Keratinocyte (primary cell): ENCODE data around the gene PLXNB3. TPM values are rescaled to one million over a fixed set of nuclear protein-coding genes. Genes with fewer than 3 reads are reported as not detected.

Experiments used
- DNase-seq: peaks from one replicate; pipeline ENCODE4 v3.0.0-alpha.2; 2011; ENCODE audit warnings: low read depth, missing footprints, low spot score
- FAIRE-seq: peaks from 2 replicates; lab custom pipeline; 2011; peaks lifted over from hg19 to GRCh38; lab: Jason Lieb, UNC
- H2AFZ ChIP-seq: 2 replicates; pipeline ENCODE4 v1.6.0; 2012; ENCODE audit warnings: low read length, control low read depth, inconsistent platforms; ENCODE audit not compliant: control insufficient read depth
- H3K27ac ChIP-seq: 2 replicates; pipeline ENCODE4 v1.5.1; 2011; ENCODE audit warnings: low read length; ENCODE audit not compliant: control insufficient read depth, insufficient read depth
- H3K27me3 ChIP-seq: 3 replicates; pipeline ENCODE4 v1.6.0; 2011; ENCODE audit warnings: low read length; ENCODE audit not compliant: control insufficient read depth, insufficient read depth; ENCODE audit errors: extremely low read depth
- H3K36me3 ChIP-seq, 2 experiments: 2 replicates in 1 of 2; 3 replicates in 1 of 2; pipeline ENCODE4 v1.5.1; 2011; ENCODE audit warnings: low read length in 2 of 2, mild to moderate bottlenecking in 1 of 2; ENCODE audit not compliant: control insufficient read depth in 2 of 2, insufficient read depth in 2 of 2; ENCODE audit errors: extremely low read depth in 1 of 2
- H3K4me1 ChIP-seq: 3 replicates; pipeline ENCODE4 v1.5.1; 2011; ENCODE audit warnings: low read length; ENCODE audit not compliant: control insufficient read depth, insufficient read depth; ENCODE audit errors: extremely low read depth
- H3K4me2 ChIP-seq: 3 replicates; pipeline ENCODE4 v1.6.0; 2011; ENCODE audit warnings: low read depth, low read length; ENCODE audit not compliant: control insufficient read depth, insufficient read depth; ENCODE audit errors: extremely low read depth
- H3K4me3 ChIP-seq, 3 experiments: fragments of 200-600 bp in 1 of 3; sonication (generic) in 1 of 3; 2 replicates in 2 of 3; 3 replicates in 1 of 3; pipeline ENCODE4 v1.5.1; 2011 to 2016; ENCODE audit warnings: low read length in 3 of 3, mild to moderate bottlenecking in 3 of 3, control low read depth in 2 of 3, inconsistent platforms in 1 of 3, low read depth in 1 of 3, mixed read lengths in 1 of 3, mixed run types in 1 of 3, moderate library complexity in 1 of 3; ENCODE audit not compliant: control insufficient read depth in 2 of 3, insufficient read depth in 2 of 3; ENCODE audit errors: extremely low read depth in 1 of 3
- H3K79me2 ChIP-seq: 2 replicates; pipeline ENCODE4 v1.6.0; 2012; ENCODE audit warnings: low read length; ENCODE audit not compliant: control insufficient read depth, insufficient read depth
- H3K9ac ChIP-seq: 3 replicates; pipeline ENCODE4 v1.6.0; 2011; ENCODE audit warnings: low read length; ENCODE audit not compliant: control insufficient read depth, insufficient read depth; ENCODE audit errors: extremely low read depth
- H3K9me1 ChIP-seq: 3 replicates; pipeline ENCODE4 v1.6.0; 2011; ENCODE audit warnings: low read length; ENCODE audit not compliant: control insufficient read depth, insufficient read depth; ENCODE audit errors: extremely low read depth
- H3K9me3 ChIP-seq: 2 replicates; pipeline ENCODE4 v1.5.1; 2012; ENCODE audit warnings: low read depth, low read length; ENCODE audit not compliant: control insufficient read depth
- H4K20me1 ChIP-seq: 3 replicates; pipeline ENCODE4 v1.6.0; 2011; ENCODE audit warnings: low read length; ENCODE audit not compliant: control insufficient read depth, insufficient read depth; ENCODE audit errors: extremely low read depth
- EZH2 ChIP-seq: IDR thresholded peaks from one replicate; pipeline ENCODE4 v1.6.1; 2012; ENCODE audit warnings: inconsistent platforms, mild to moderate bottlenecking, low read length, moderate library complexity
- dilution Hi-C: fragments of 300-500 bp; cut with MboI; formaldehyde crosslinking; loops from one replicate; pipeline ENCODE4 v1.7.0; 2020; ENCODE audit warnings: low sequenced_read_pairs; ENCODE audit not compliant: extremely low pct_ligation_motif_present
- polyA plus RNA-seq, 5 experiments: library from polyadenylated mRNA; depleted of rRNA in 3 of 5; stranded (reverse) in 3 of 5; stranded (forward) in 1 of 5; unstranded in 1 of 5; fragments of >200 nt; gene quantifications; 1 replicate in 1 of 5; 2 replicates in 3 of 5; 3 replicates in 1 of 5; pipeline versions ENCODE4 v1.2.1 to v1.2.3, GENCODE V29; 2011 to 2012; ENCODE audit warnings: missing spikeins in 2 of 5, low read depth in 1 of 5, low replicate concordance in 1 of 5
- TF ChIP-seq, protein P1 (sequence below), 3 experiments: IDR thresholded peaks in 1 of 3; conservative IDR thresholded peaks in 1 of 3; optimal IDR thresholded peaks in 1 of 3; 2 replicates in 2 of 3; 3 replicates in 1 of 3; pipeline versions ENCODE3 to v1.5.1; 2011; ENCODE audit warnings: low read length in 3 of 3, mild to moderate bottlenecking in 3 of 3, moderate library complexity in 2 of 3, control low read depth in 1 of 3, inconsistent platforms in 1 of 3; ENCODE audit not compliant: insufficient read depth in 2 of 3; ENCODE audit errors: extremely low read depth in 1 of 3

The PLXNB3 gene
- polyA plus RNA-seq, 1 donor (not counting 4 experiments of a cell fraction or from before 2014, with no cell fraction given) = 7.2 TPM

DNA sequence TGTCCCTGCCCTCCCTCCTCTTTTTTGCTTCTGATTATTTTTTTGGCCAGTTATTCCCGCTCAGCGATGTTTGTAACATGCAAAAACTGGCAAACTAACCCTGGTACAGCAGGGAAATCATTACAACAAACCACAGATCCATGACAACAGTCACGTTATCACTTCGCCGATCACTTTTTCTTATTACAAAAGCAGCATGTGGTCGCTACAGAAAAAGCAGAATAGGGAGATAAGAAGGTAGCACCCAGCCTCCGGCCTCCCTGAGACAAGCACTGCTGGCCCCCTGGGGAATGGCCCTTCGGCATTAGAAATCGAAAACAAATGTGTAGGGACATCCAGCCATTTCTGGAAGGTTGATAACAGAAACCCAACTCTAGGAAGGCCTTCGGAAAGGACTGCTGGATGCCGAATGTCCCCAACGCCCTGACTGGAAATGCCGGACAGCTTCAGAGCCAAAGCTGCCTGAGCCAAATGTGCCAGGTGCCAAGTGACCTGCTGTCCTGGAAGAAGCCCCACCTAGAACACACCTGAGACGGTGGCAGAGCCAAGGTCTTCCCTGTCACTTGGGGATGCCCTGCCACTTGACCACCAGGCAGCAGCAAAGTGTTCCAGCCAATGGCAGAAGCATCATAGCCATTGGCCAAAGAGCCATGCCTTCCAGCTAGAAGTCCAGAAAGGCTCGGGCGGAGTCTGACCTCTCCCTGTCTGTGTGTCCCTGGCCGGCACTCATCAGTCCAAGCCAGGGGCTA is 27.2 kb downstream of the PLXNB3 start:
- DNase-seq (no peak), FAIRE-seq (no peak)
- H3K9me3 ChIP-seq = no peaks in the 10 kb centered on the region
- H3K4me2 ChIP-seq = peak overlapping the region; percentile 29
- peaks cover 14% of the 10 kb centered on the region for H3K4me1 ChIP-seq
- H3K9ac ChIP-seq = no peak overlapping the region
- no peaks in the 10 kb centered on the region for H4K20me1 ChIP-seq
- H3K27ac ChIP-seq = no peak overlapping the region
- TF ChIP-seq, protein P1, sequence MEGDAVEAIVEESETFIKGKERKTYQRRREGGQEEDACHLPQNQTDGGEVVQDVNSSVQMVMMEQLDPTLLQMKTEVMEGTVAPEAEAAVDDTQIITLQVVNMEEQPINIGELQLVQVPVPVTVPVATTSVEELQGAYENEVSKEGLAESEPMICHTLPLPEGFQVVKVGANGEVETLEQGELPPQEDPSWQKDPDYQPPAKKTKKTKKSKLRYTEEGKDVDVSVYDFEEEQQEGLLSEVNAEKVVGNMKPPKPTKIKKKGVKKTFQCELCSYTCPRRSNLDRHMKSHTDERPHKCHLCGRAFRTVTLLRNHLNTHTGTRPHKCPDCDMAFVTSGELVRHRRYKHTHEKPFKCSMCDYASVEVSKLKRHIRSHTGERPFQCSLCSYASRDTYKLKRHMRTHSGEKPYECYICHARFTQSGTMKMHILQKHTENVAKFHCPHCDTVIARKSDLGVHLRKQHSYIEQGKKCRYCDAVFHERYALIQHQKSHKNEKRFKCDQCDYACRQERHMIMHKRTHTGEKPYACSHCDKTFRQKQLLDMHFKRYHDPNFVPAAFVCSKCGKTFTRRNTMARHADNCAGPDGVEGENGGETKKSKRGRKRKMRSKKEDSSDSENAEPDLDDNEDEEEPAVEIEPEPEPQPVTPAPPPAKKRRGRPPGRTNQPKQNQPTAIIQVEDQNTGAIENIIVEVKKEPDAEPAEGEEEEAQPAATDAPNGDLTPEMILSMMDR (optimal IDR thresholded peaks at IDR 0.05 in 1 of 3, IDR thresholded peaks at IDR 0.05 in 1 of 3, conservative IDR thresholded peaks at IDR 0.05 in 1 of 3; ENCODE audit: extremely low read depth in 1 of 3, insufficient read depth in 2 of 3, low read length in 3 of 3) = no peak
- TF ChIP-seq EZH2 = no peak
- no peak overlapping the region for H3K4me3 ChIP-seq
- no peaks in the 10 kb centered on the region for H3K9me1 ChIP-seq
- dilution Hi-C loops = no loop called here
- peaks cover 37% of the 10 kb centered on the region for H3K79me2 ChIP-seq
- H3K27me3 ChIP-seq = no peaks in the 10 kb centered on the region
- no peak overlapping the region for H2AFZ ChIP-seq
- peaks cover 6 to 7% of the 10 kb centered on the region in 2 experiments for H3K36me3 ChIP-seq

DNA sequence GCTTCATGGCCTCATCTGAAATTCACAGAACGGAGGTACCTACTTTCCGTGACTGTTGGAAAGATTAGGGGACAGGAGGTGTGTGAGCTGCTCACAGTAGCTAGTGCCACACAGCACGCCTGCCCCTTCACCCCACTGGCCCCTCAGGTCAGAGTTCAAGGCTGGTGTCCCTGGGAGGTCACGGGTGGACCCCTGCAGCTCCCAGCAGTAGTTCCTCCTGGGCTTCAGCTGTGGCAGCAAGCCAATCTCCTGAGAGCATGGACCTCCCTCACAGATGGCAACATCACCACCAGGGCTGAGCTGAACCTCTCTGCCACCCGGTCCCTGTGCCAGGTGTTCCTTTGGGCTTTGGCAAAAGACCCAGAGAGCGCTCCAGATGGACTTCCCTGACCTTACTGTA is 28.3 kb downstream of the PLXNB3 start:
- Histone ChIP-seq H3K4me2 (no peak overlapping the region), H4K20me1 (no peaks in the 10 kb centered on the region), H3K36me3 (peaks cover 9 to 10% of the 10 kb centered on the region in 2 experiments), H3K4me1 (peaks cover 14% of the 10 kb centered on the region), H3K79me2 (peaks cover 47% of the 10 kb centered on the region), H3K4me3 (no peak overlapping the region), H3K9ac (no peak overlapping the region), H2AFZ (no peak overlapping the region), H3K9me1 (no peaks in the 10 kb centered on the region), H3K27me3 (no peaks in the 10 kb centered on the region), H3K9me3 (no peaks in the 10 kb centered on the region), H3K27ac (no peak overlapping the region)
- dilution Hi-C loops = no loop called here
- TF ChIP-seq, protein P1 (optimal IDR thresholded peaks at IDR 0.05 in 1 of 3, IDR thresholded peaks at IDR 0.05 in 1 of 3, conservative IDR thresholded peaks at IDR 0.05 in 1 of 3; ENCODE audit: extremely low read depth in 1 of 3, insufficient read depth in 2 of 3, low read length in 3 of 3) = no peak
- TF ChIP-seq EZH2 = no peak
- FAIRE-seq (no peak), DNase-seq (no peak)
